GM20000 (cell line): ENCODE measurements around the gene LRCH1.

ENCODE experiments used
- DNase-seq: peaks from one replicate; pipeline ENCODE4 v3.0.0; 2012; ENCODE audit warnings: low spot score
- TF ChIP-seq, protein P1 (sequence below): IDR thresholded peaks from 2 replicates; pipeline ENCODE4 v1.5.1; 2012; ENCODE audit warnings: mild to moderate bottlenecking, control low read depth; ENCODE audit errors: extremely low read depth, missing control alignments

The LRCH1 gene

DNA sequence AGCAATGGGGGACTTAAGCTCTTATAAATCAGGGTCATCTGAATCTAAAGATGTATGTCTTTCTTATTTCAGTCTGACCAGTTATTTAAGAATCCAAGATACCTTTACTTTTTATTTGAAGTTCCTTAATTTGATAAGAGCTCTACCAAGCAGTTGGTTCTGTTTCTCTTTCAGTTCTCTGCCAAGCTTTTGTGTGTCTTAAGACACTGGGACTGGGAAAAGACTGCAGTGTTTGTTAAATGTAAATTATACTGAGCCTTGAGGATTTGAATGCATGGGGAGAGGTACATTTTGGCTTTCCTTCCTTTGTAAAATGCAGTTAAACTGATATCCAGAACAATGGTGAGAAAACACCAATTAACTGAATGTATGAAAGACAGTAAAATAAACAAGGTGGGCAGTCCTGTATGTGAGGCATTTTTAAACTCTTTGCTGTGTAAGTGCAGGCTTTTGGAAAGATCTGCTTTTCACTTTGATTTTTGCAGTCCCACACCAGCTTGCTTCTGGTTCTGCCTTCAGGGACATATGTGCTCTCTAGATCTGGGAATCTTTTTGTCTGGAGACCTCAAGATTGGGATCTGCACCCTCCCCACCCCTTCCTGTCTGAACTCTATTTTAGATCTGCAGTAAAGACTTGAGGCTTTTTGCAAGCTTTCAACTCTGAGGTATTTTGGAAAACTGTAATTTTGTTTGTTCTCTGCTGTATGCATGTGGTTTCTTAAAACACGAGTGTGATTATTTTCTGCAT lies 77.6 kb downstream of the LRCH1 start:
- DNase-seq: no peak
- TF ChIP-seq, protein P1, sequence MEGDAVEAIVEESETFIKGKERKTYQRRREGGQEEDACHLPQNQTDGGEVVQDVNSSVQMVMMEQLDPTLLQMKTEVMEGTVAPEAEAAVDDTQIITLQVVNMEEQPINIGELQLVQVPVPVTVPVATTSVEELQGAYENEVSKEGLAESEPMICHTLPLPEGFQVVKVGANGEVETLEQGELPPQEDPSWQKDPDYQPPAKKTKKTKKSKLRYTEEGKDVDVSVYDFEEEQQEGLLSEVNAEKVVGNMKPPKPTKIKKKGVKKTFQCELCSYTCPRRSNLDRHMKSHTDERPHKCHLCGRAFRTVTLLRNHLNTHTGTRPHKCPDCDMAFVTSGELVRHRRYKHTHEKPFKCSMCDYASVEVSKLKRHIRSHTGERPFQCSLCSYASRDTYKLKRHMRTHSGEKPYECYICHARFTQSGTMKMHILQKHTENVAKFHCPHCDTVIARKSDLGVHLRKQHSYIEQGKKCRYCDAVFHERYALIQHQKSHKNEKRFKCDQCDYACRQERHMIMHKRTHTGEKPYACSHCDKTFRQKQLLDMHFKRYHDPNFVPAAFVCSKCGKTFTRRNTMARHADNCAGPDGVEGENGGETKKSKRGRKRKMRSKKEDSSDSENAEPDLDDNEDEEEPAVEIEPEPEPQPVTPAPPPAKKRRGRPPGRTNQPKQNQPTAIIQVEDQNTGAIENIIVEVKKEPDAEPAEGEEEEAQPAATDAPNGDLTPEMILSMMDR: no peak

DNA sequence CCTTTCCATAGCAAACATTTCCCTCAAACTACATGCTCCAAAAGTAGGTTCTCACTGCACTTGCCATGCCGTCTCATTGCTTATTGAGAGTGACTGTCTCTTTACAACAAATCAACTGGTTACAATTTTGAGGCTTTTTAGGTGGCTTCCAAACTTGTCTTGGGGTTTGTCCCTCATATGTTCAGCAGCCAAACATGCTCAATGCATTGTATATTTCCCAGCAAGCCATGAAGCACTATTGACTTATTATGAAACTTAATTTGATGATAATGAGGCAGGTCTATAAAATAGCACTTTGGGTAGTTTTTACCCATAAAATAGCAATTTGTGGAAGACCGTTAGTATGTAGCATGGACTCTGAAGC lies 78.2 kb downstream of the LRCH1 start:
- no peak for DNase-seq
- TF ChIP-seq, protein P1: no peak

DNA sequence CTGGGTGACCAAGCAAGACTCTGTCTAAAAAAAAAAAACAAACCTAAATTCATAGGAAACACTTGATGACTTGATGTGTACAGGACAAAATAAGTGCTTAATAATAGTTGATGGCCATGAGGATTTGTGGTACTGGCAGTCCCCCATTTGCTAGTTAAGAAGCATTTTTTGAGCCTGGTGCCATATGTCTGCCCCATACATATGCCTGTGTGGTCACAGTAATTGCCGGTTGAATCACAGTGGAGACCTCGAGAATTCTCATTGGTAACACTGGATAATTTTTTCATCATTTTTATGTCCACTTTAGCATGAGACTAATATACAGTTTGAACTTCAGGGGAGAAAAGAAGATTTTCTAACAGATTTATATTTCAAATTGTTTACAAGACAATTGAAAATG lies 79.2 kb downstream of the LRCH1 start:
- TF ChIP-seq, protein P1: no peak
- DNase-seq: no peak

DNA sequence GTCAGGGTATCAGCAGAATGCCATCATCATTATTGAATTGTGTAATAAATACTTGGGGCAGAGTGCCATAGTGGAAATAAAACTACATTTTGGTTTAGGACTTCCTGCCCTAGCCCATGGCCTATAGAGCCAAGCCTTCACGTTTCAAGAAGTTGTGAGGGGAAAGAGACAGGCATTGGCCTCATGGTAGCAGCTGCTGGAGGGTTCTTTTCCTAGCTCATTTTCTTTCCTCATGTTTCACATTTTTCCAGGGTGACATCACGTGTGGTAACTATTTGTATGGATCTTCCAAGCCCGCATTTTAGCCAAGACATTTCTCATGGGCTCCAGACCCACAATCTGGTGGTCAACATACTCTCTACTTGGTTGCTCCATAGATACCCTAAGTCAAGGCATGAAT lies 80.4 kb downstream of the LRCH1 start:
- TF ChIP-seq, protein P1: no peak
- no peak for DNase-seq

DNA sequence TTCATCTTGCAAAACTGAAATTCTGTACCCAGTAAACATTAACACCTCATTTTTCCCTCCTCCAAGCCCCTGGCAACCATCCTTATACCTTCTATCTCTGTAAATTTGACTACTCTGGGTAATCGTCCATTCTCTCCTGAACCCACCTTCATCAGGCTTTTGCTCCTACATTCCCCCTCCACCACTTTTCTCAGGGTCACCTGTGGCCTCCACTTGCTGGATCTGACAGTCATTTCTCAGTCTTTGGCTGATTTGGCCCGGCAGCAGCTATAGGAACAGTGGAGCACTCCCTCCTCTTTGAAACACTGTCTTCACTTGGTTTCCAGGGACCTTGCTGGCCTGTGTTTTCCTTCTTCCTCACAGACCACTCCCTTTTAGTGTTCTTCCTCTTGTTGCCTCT lies 83.5 kb downstream of the LRCH1 start:
- TF ChIP-seq, protein P1: no peak

DNA sequence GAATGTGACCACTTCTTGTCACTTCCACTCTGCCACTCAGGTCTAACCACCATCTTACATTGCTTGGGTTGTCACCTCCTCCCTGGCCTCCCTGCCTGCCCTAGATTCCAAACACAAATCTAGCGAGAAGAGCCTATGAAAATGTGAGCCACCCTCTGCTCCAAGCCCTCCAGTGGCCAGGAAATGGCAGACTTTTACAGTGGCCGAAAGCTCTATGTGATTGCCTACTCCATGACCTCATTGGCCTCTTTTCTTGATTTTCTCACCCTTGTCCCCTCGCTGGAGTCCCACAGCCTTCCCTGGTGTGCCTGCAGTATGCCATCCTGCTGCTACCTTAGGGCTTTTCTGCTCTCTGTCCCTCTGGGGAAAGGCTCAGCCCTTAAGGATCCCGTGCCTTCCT lies 84.2 kb downstream of the LRCH1 start:
- TF ChIP-seq, protein P1: no peak
- no peak for DNase-seq

More for the DNA sequence above, 83.5 kb downstream of the LRCH1 start:
- DNase-seq: no peak

DNA sequence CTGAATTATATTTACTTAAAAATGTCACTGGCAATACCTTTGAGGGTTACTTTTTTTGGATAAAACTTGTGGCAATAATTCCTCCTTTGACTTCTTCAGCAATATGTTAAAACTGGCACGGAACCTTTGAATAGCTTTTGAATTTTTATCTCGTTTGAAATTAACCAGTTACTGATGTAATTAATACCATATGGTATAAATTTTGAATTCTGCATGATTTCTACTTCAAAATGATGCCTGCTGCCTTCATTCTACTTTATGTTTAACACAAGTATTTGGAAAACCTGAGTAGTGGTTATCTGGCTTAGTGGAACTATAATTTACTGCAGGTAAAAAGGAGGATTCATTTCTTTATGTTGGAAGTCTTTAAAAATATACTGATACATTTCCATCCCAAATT lies 85.3 kb downstream of the LRCH1 start:
- DNase-seq: no peak
- TF ChIP-seq, protein P1: no peak
